DMS 273 (cell line): Measurements from ENCODE around the gene CRTAP.
A peak's percentile ranks its signal among the peaks of the same experiment; 100 is the strongest.
"Not testable (repeated sequence)": the region's sequence is repeated elsewhere in the genome, so short reads cannot be mapped to it uniquely, and the experiment has no call there.

Experiments
- DNase-seq: peaks from one replicate; lab custom pipeline; 2025; ENCODE audit not compliant: unreplicated experiment; lab: John Stamatoyannopoulos, UW

CRTAP gene

GRCh38 chr3:33113772-33114621 is at the start of gene CRTAP:
Gene CRTAP (plus strand): TSS chr3:33114014. CDS start chr3:33114078, 64 bp downstream.
- DNase-seq = peak; percentile 96

- DNase-seq = no peak
These were observed 48.9 kb upstream of the CRTAP start for GRCh38 chr3:33064929-33065328.

- DNase-seq = no peak
These were observed 46.3 kb upstream of the CRTAP start for GRCh38 chr3:33067484-33067883.

- not testable (repeated sequence) for DNase-seq
These were observed 44.0 kb upstream of the CRTAP start for GRCh38 chr3:33069862-33070261.

- no peak for DNase-seq
These were observed 42.6 kb upstream of the CRTAP start for GRCh38 chr3:33071181-33071580.

- DNase-seq = no peak
These were observed 41.9 kb upstream of the CRTAP start for GRCh38 chr3:33071946-33072345.

GRCh38 chr3:33074217-33075067 is 39.4 kb upstream of the CRTAP start:
- peak; percentile 76 for DNase-seq

GRCh38 chr3:33075995-33076394 is 37.8 kb upstream of the CRTAP start:
- no peak for DNase-seq

- no peak for DNase-seq
These were observed 36.9 kb upstream of the CRTAP start for GRCh38 chr3:33076952-33077351.

- DNase-seq = no peak
These were observed 35.8 kb upstream of the CRTAP start for GRCh38 chr3:33077976-33078375.

- DNase-seq = not testable (repeated sequence)
These were observed 34.0 kb upstream of the CRTAP start for GRCh38 chr3:33079813-33080212.

GRCh38 chr3:33081812-33082211 is 32.0 kb upstream of the CRTAP start:
- DNase-seq = no peak

GRCh38 chr3:33083958-33084357 is 29.9 kb upstream of the CRTAP start:
- no peak for DNase-seq

- DNase-seq = no peak
These were observed 25.1 kb upstream of the CRTAP start for GRCh38 chr3:33088691-33089090.

GRCh38 chr3:33089515-33089914 is 24.3 kb upstream of the CRTAP start:
- DNase-seq = no peak

GRCh38 chr3:33091746-33092145 is 22.1 kb upstream of the CRTAP start:
- no peak for DNase-seq

GRCh38 chr3:33092496-33093254 is 21.1 kb upstream of the CRTAP start:
- no peak for DNase-seq

GRCh38 chr3:33093847-33094246 is 20.0 kb upstream of the CRTAP start:
- DNase-seq = no peak

GRCh38 chr3:33095436-33095835 is 18.4 kb upstream of the CRTAP start:
- no peak for DNase-seq

- peak; percentile 47 for DNase-seq
These were observed 17.5 kb upstream of the CRTAP start for GRCh38 chr3:33096093-33096868.
